K562 (cell line): ENCODE measurements around the gene SRPK2. TPM values are rescaled to one million over a fixed set of nuclear protein-coding genes. Genes with fewer than 3 reads are reported as not detected.

ENCODE experiments used
- CBFA2T2 ChIP-seq: fragments of 450-650 bp; conservative IDR thresholded peaks from 2 replicates; pipeline ENCODE4 v1.6.1; 2017; ENCODE audit warnings: mild to moderate bottlenecking
- CBFA2T3 ChIP-seq: fragments of 450-650 bp; IDR thresholded peaks from 2 replicates; pipeline ENCODE4 v1.6.1; 2017
- CHD7 ChIP-seq: fragments of 200-600 bp; sonication (generic); IDR thresholded peaks from one replicate; pipeline ENCODE4 v1.6.1; 2012; ENCODE audit warnings: mild to moderate bottlenecking, low read depth, low read length, inconsistent platforms
- NCOR1 ChIP-seq: fragments of 450-650 bp; IDR thresholded peaks from 2 replicates; pipeline ENCODE4 v1.6.1; 2016; ENCODE audit warnings: mild to moderate bottlenecking, moderate library complexity
- SMARCA5 ChIP-seq: fragments of 450-650 bp; IDR thresholded peaks from 2 replicates; pipeline ENCODE4 v1.6.1; 2016
- TEAD4 ChIP-seq, 2 experiments: sonication (generic) in 1 of 2; formaldehyde crosslinking in 1 of 2; IDR thresholded peaks; 2 replicates each; pipeline versions ENCODE4 v1.6.1 to v1.8.0; 2012 to 2022; ENCODE audit warnings: borderline replicate concordance in 1 of 2, inconsistent platforms in 1 of 2, low read length in 1 of 2, mild to moderate bottlenecking in 1 of 2, missing genetic modification reagents in 1 of 2
- XRCC5 ChIP-seq: fragments of 200-400 bp; formaldehyde crosslinking; IDR thresholded peaks from 2 replicates; pipeline ENCODE4 v1.6.1; 2017; ENCODE audit warnings: low read depth, mild to moderate bottlenecking, low read length
- polyA plus RNA-seq, 8 experiments: library from polyadenylated mRNA; depleted of rRNA in 4 of 8; stranded (reverse) in 5 of 8; unstranded in 3 of 8; fragments of >200 nt; fragmentation: Nextera tagmentation in 2 of 8; fragmentation: Illumina TruSeq in 1 of 8; extraction: Ambion mirVana in 2 of 8; extraction: Trizol in 1 of 8; gene quantifications; 2 replicates each; pipeline versions ENCODE4 v1.2.1 to v1.2.3, GENCODE V29; 2011 to 2014; ENCODE audit warnings: inconsistent platforms in 1 of 8, missing spikeins in 1 of 8
- total RNA-seq, 7 experiments: library from RNA; depleted of rRNA in 6 of 7; stranded (reverse); fragments of >200 nt in 6 of 7; fragmentation: Illumina TruSeq in 2 of 7; extraction: Trizol in 2 of 7; gene quantifications; 2 replicates each; pipeline versions ENCODE4 v1.2.1 to v1.2.3, GENCODE V29; 2011 to 2021; ENCODE audit warnings: low replicate concordance in 1 of 7
- TF ChIP-seq, protein P1 (sequence below): fragments of 250-450 bp; sonication (Bioruptor Pico); IDR thresholded peaks from 2 replicates; pipeline ENCODE4 v1.8.0; 2022; ENCODE audit warnings: inconsistent platforms

SRPK2 gene
- total and polyA plus RNA-seq, 9 of the 15 experiments (the other 6 are each of a cell fraction or from before 2014, with no cell fraction given) = 21.5 to 44.7 (median 33.3) TPM

- TF ChIP-seq CHD7 = no peak
- TF ChIP-seq NCOR1 = peak; percentile 41; the same call in 1 of the 2 replicates
- TF ChIP-seq CBFA2T3 = peak; percentile 76
- no peak for TF ChIP-seq SMARCA5
- peak; percentile 61 for TF ChIP-seq CBFA2T2
- peak; percentile 65 for TF ChIP-seq TEAD4 (IDR thresholded peaks at IDR 0.05; ENCODE audit: low read length)
- TF ChIP-seq TEAD4 (CRISPR knock-in tag; IDR thresholded peaks at IDR 0.05; ENCODE audit: borderline replicate concordance) = no peak
- TF ChIP-seq, protein P1, sequence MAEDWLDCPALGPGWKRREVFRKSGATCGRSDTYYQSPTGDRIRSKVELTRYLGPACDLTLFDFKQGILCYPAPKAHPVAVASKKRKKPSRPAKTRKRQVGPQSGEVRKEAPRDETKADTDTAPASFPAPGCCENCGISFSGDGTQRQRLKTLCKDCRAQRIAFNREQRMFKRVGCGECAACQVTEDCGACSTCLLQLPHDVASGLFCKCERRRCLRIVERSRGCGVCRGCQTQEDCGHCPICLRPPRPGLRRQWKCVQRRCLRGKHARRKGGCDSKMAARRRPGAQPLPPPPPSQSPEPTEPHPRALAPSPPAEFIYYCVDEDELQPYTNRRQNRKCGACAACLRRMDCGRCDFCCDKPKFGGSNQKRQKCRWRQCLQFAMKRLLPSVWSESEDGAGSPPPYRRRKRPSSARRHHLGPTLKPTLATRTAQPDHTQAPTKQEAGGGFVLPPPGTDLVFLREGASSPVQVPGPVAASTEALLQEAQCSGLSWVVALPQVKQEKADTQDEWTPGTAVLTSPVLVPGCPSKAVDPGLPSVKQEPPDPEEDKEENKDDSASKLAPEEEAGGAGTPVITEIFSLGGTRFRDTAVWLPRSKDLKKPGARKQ (CRISPR knock-in tag) = no peak
- TF ChIP-seq XRCC5 = no peak
Measured at GRCh38 chr7:105297309-105297708, 91.4 kb downstream of the SRPK2 start (continued).
